ENCODE data around the gene WDFY3.

DNA sequence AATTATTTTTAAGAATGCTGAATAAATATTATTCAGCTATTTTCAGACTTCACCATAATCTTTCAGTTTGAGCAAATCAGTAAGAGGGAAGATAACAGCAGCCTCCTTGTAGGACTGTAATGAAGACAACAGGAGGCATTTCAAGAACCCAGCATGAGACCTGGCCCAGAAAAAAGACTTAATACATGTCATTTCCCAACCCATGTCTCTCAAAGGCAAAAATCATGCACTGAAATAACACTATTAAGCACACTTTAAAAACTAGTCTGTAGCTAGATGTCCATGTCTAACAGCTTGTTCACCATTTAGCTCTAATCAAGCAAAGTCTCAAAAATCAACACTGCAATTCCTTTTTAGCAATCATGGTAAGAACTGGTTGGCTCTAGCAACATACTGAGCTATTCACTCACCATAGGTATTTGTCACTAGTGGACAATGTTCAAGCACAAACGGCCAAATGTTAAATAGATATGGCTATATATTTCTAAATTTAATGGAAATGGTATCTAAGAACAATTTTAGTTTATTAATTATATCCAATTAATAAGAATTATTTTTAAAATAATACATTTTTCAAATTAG, 109.9 kb downstream of the WDFY3 start:
- no peak for TF ChIP-seq SIN3A (IDR thresholded peaks at IDR 0.05; ENCODE audit: borderline replicate concordance, low read depth, low read length)
- TF ChIP-seq MXI1 (IDR thresholded peaks at IDR 0.05; ENCODE audit: low read depth, low read length) = no peak
- TF ChIP-seq POLR2AphosphoS5 (IDR thresholded peaks at IDR 0.05; ENCODE audit: low read depth, low read length) = no peak
- TF ChIP-seq EZH2phosphoT487 (IDR thresholded peaks at IDR 0.05; ENCODE audit: borderline replicate concordance, low read depth) = no peak
- TF ChIP-seq, protein P1, sequence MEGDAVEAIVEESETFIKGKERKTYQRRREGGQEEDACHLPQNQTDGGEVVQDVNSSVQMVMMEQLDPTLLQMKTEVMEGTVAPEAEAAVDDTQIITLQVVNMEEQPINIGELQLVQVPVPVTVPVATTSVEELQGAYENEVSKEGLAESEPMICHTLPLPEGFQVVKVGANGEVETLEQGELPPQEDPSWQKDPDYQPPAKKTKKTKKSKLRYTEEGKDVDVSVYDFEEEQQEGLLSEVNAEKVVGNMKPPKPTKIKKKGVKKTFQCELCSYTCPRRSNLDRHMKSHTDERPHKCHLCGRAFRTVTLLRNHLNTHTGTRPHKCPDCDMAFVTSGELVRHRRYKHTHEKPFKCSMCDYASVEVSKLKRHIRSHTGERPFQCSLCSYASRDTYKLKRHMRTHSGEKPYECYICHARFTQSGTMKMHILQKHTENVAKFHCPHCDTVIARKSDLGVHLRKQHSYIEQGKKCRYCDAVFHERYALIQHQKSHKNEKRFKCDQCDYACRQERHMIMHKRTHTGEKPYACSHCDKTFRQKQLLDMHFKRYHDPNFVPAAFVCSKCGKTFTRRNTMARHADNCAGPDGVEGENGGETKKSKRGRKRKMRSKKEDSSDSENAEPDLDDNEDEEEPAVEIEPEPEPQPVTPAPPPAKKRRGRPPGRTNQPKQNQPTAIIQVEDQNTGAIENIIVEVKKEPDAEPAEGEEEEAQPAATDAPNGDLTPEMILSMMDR (IDR thresholded peaks at IDR 0.05) = no peak
- no peak for TF ChIP-seq RAD21 (IDR thresholded peaks at IDR 0.05; ENCODE audit: low read length)
- TF ChIP-seq, protein P2, sequence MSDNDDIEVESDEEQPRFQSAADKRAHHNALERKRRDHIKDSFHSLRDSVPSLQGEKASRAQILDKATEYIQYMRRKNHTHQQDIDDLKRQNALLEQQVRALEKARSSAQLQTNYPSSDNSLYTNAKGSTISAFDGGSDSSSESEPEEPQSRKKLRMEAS (IDR thresholded peaks at IDR 0.05; ENCODE audit: low read depth) = no peak
- TF ChIP-seq, protein P3, sequence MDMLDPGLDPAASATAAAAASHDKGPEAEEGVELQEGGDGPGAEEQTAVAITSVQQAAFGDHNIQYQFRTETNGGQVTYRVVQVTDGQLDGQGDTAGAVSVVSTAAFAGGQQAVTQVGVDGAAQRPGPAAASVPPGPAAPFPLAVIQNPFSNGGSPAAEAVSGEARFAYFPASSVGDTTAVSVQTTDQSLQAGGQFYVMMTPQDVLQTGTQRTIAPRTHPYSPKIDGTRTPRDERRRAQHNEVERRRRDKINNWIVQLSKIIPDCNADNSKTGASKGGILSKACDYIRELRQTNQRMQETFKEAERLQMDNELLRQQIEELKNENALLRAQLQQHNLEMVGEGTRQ (IDR thresholded peaks at IDR 0.05; ENCODE audit: borderline replicate concordance, low read depth, low read length) = no peak
- TF ChIP-seq, protein P4, sequence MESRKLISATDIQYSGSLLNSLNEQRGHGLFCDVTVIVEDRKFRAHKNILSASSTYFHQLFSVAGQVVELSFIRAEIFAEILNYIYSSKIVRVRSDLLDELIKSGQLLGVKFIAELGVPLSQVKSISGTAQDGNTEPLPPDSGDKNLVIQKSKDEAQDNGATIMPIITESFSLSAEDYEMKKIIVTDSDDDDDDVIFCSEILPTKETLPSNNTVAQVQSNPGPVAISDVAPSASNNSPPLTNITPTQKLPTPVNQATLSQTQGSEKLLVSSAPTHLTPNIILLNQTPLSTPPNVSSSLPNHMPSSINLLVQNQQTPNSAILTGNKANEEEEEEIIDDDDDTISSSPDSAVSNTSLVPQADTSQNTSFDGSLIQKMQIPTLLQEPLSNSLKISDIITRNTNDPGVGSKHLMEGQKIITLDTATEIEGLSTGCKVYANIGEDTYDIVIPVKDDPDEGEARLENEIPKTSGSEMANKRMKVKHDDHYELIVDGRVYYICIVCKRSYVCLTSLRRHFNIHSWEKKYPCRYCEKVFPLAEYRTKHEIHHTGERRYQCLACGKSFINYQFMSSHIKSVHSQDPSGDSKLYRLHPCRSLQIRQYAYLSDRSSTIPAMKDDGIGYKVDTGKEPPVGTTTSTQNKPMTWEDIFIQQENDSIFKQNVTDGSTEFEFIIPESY (IDR thresholded peaks at IDR 0.05; ENCODE audit: borderline replicate concordance, low read depth) = no peak
- TF ChIP-seq, protein P5, sequence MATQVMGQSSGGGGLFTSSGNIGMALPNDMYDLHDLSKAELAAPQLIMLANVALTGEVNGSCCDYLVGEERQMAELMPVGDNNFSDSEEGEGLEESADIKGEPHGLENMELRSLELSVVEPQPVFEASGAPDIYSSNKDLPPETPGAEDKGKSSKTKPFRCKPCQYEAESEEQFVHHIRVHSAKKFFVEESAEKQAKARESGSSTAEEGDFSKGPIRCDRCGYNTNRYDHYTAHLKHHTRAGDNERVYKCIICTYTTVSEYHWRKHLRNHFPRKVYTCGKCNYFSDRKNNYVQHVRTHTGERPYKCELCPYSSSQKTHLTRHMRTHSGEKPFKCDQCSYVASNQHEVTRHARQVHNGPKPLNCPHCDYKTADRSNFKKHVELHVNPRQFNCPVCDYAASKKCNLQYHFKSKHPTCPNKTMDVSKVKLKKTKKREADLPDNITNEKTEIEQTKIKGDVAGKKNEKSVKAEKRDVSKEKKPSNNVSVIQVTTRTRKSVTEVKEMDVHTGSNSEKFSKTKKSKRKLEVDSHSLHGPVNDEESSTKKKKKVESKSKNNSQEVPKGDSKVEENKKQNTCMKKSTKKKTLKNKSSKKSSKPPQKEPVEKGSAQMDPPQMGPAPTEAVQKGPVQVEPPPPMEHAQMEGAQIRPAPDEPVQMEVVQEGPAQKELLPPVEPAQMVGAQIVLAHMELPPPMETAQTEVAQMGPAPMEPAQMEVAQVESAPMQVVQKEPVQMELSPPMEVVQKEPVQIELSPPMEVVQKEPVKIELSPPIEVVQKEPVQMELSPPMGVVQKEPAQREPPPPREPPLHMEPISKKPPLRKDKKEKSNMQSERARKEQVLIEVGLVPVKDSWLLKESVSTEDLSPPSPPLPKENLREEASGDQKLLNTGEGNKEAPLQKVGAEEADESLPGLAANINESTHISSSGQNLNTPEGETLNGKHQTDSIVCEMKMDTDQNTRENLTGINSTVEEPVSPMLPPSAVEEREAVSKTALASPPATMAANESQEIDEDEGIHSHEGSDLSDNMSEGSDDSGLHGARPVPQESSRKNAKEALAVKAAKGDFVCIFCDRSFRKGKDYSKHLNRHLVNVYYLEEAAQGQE (IDR thresholded peaks at IDR 0.05; ENCODE audit: low read depth, low read length) = no peak
- no peak for TF ChIP-seq TAF1 (IDR thresholded peaks at IDR 0.05; ENCODE audit: borderline replicate concordance, low read depth, low read length)
- TF ChIP-seq RCOR1 (IDR thresholded peaks at IDR 0.05; ENCODE audit: low read length) = no peak

All from SK-N-SH (cell line).